Measurements from ENCODE around the gene LONRF2.
"Not testable (repeated sequence)": the region's sequence is repeated elsewhere in the genome, so short reads cannot be mapped to it uniquely, and the experiment has no call there.

LONRF2 gene

GRCh38 chr2:100250645-100251044, 71.7 kb downstream of the LONRF2 start:
- DNase-seq: peak in 1 of 2 donors; percentile 42

GRCh38 chr2:100248971-100249370, 73.3 kb downstream of the LONRF2 start:
- no peak for DNase-seq

- not testable (repeated sequence) for DNase-seq
Observed at GRCh38 chr2:100248556-100248955, 73.7 kb downstream of the LONRF2 start.

GRCh38 chr2:100248044-100248330, 74.3 kb downstream of the LONRF2 start:
- DNase-seq: peak in 1 of 2 donors; percentile 11

DNA sequence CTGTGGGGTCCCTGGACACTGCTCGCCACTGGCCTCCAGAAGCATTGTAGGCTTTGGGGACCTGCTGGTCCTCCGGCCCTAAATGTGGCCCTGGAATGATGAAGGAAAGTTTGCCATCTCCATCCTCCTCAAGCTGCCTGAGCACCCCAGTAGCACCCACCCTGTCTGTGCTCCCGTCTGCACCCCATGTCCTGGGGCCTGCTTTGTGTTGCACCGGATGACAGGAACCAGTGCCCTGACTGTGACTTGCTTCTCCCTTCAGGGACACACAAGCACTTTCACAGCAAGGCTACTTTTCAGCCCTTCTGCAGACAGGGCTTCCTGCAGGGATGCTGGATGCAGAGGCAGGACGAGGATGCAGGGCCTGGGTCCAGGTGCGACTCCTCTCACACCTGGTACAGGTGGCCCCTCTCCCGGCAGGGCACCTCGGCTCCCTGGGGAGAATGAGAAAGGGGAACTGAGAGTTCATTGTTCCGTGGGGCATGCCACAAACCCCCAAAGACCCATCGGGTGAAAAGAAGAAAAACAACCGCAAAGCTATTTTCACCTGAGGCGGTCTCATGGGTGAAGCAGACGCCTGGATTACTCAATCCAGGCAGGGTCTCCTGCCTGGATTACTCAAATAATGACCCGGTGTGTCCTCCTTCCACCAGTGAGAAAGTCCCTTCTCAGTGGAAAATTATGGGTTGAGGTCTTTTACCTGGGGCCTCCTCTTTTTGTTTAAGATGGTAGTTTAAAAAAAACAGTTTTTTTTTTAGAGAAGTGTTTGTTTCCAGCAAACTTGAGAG, 74.9 kb downstream of the LONRF2 start:
- peak in 1 of 2 donors; percentile 81 for DNase-seq

DNA sequence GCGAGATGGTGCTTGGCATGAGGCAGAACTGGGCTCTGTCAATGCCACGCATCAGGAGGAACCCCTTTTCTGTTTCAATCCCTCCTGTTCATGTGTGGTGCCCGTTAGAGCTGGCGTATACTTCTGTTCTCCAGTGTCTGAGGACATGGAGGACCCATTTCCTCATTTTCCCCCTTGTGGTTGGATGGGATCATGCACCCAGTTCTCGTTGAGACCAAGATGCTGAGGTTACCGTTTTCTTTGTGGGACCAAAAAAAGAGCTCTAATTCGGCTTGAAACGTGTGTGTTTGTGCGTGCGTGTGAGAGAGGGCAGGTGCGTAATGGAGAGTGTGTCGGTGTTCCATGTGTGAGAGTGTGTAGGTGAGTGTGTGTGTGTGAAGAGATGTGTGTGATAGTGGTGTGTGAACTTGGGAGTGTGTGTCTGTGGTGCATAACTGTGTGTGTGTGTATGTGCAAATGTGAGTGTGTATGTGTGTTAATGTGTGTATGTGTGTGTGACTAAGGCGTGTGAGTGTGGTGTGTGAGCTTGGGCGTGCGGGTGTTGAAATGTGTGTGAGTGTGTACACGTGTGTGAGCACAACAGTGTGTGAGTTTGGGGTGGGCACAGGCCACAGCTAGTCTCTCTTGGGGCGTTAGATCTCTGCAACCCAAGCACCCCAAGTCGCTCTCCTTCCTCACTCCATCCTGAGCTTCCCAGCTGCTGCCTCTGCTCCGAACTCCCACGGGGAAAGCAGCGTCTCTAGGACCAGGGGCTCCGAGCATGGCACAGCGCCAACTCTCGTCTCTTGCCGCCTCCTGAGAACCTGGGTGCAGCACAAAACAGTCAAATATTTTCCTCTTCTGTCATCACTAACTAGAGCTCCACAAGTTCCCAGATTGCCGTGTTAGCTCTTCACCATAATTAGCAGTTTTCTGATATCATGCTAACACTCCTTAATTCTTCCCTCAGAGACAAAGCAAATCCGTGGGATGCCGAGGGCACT, 75.8 kb downstream of the LONRF2 start:
- DNase-seq: peak; percentile 16 to 36

GRCh38 chr2:100245681-100246080, 76.6 kb downstream of the LONRF2 start:
- DNase-seq: no peak

GRCh38 chr2:100244881-100245605, 77.3 kb downstream of the LONRF2 start:
- DNase-seq: no peak

DNA sequence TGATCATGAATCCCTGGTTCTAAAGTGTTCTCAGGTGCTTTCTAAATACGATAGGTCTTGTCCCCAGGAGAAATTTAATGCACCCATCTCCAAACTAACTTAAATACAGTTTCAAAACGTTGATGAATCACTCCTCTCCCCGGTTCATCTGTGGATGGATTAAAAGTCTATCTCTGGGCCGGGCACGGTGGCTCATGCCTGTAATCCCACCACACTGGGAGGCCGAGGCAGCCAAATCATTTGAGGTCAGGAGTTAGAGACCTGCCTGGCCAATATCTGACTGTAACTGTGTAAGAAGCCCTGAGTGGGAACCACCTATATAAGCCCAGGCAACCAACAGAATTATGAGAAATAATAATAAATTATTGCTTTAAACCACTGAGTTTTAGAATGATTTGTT, 78.7 kb downstream of the LONRF2 start:
- DNase-seq: no peak

DNA sequence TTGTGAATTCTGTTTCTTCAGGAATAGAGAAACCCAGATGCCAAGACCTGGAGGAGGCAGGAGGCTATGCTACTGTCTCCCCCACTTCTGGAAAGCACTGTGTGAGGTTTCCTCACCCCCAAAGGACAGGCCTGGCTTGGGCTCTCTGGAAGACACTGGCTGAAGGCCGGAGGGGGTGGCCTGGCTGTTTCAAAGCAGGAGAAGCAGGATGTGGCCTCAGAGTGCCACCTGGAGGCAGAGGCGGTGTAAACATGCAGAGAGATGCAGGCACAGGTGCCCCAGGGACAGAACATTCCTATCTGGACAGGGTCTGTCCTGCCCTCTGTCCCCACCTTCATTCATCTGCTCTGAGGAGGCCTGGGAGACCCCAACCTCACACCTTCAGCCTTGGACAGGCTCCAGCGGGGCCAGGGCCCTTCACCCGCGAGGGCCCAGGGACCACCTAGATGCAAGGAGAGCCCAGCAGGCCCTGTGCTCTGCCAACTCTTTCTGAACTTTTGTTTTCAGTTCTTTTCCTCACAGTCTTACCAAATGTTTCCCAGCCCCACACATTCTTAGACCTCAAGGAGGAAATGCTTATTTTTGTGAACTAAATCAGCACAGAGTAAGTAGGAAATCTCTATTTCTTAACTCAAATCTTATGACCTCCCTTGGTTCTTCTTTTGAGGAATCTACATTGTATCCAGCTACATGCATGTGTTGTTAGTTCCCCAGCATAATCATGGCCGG, 79.2 kb downstream of the LONRF2 start:
- DNase-seq: peak; percentile 37 to 63

GRCh38 chr2:100242476-100242875, 79.8 kb downstream of the LONRF2 start:
- no peak for DNase-seq

DNA sequence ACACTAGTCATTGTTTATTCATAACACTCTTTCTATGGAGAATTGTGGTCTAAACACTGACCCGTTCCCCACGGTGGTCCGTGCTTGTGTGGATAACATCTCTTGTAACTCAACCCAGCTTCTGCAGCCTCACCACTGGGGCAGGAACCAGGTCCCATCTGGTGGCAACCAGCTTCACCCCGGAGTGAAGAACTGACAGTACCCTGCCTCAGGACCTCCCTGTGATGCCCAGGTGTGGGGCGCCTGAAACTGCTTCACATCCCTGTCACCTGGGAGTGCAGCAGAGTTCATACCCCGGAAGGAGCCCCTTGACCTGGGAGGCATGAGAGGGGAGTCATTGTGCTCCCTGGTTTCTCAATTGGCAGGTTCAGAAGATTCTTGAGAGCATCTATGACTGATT, 81.1 kb downstream of the LONRF2 start:
- no peak for DNase-seq

- no peak for DNase-seq
Observed at GRCh38 chr2:100240386-100240785, 81.9 kb downstream of the LONRF2 start.

DNA sequence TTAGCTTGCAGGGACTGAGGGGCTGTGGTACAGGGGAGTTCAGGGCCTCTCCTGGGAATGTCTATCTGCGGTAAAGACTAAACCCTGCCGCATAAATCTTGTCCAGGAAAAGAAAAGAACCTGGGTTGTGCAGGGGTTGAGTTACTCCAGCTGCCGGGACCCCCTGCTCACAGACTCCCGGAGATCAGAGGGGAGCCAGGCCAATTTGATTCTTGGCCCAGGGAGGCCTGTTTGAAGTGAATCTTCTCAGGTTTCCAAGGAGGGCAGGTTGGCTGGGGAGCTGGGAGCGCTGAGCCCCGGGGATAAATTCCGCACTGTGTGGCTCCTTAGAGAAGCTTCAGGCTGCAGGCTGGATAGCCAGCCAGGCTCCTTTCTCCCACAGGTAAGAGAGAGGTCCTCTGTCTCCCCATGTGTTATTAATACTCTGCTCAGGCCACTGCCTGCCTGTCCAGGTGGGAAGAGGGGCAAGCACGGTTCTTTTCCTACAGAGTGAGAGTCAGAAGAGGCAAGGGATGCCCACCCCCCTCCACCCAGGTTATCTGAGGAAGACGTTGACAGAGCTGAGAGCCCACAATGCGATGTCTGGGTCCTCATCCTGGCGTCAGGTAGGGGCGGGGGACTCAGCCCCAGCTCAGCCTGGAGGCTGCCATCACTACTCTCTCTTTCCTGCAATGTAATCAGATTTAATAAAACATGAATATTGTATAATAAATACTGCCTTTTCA, 82.7 kb downstream of the LONRF2 start:
- no peak for DNase-seq

GRCh38 chr2:100238471-100238870, 83.8 kb downstream of the LONRF2 start:
- DNase-seq: no peak

GRCh38 chr2:100237770-100238169, 84.5 kb downstream of the LONRF2 start:
- no peak for DNase-seq

GRCh38 chr2:100237163-100237562, 85.1 kb downstream of the LONRF2 start:
- DNase-seq: no peak

DNA sequence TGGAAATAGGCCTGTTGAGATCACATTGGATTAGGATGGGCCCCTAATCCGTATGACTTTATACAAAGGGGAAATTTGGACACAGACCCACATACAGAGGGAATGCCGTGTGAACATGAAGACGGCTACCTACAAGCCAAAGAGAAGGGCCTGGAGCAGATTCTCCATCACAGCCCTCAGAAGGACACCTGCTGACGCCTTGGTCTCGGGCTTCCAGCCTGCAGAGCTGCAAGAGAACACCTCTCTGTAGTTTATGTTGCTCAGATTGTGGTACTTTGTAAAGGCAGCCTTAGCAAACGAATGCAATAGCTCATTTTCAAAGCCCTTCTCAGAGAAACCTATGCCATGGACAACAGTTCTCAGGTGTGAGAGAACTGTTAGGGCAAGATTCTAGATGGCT, 86.1 kb downstream of the LONRF2 start:
- no peak for DNase-seq

GRCh38 chr2:100235581-100235980, 86.7 kb downstream of the LONRF2 start:
- DNase-seq: no peak

GRCh38 chr2:100235098-100235497, 87.2 kb downstream of the LONRF2 start:
- peak; percentile 14 to 60 for DNase-seq

GRCh38 chr2:100234141-100234540, 88.2 kb downstream of the LONRF2 start:
- no peak for DNase-seq

DNA sequence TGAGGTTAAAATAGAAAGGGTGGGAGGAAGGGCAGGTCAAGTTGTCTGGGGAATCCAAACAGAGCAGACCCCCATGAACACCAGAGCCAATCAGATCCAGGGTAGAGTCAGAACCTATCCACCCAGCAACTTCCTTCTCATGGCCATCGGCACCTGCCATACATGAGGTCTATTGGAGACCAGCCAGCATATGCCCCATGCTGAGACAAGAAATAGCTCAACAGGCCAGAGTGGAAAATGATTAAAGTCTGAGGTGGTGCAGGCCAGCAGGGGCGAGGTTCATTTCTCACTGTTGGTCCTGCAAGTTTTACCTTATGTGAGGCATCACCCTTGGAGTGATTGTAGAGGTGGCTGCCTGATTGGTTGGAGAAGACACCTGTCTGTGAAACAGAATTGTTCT, 89.2 kb downstream of the LONRF2 start:
- DNase-seq: no peak
